K562 (cell line): ENCODE measurements around the gene TAS2R14. TPM values are rescaled to one million over a fixed set of nuclear protein-coding genes. Genes with fewer than 3 reads are reported as not detected.

Source experiments
- ATF7 ChIP-seq: fragments of 450-650 bp; IDR thresholded peaks from 2 replicates; pipeline ENCODE4 v1.7.1; 2014; ENCODE audit warnings: mild to moderate bottlenecking, moderate library complexity
- EWSR1 ChIP-seq: fragments of 450-650 bp; IDR thresholded peaks from 2 replicates; pipeline ENCODE4 v1.6.1; 2018; ENCODE audit warnings: borderline replicate concordance, mild to moderate bottlenecking, low read depth, moderate library complexity; ENCODE audit not compliant: partially characterized antibody
- GABPB2 ChIP-seq: fragments of 250-450 bp; sonication (Bioruptor Pico); conservative IDR thresholded peaks from 2 replicates; pipeline ENCODE4 v1.5.1; 2021; ENCODE audit warnings: mild to moderate bottlenecking
- NFIC ChIP-seq: fragments of 450-650 bp; IDR thresholded peaks from 2 replicates; pipeline ENCODE4 v1.6.1; 2017; ENCODE audit warnings: mild to moderate bottlenecking, inconsistent platforms
- POLR3G ChIP-seq: IDR thresholded peaks from 2 replicates; pipeline ENCODE4 v1.6.1; 2011; ENCODE audit not compliant: insufficient read length, insufficient replicate concordance; ENCODE audit errors: extremely low read depth
- SAFB2 ChIP-seq: fragments of 200-400 bp; formaldehyde crosslinking; IDR thresholded peaks from 2 replicates; pipeline ENCODE4 v1.6.1; 2018; ENCODE audit warnings: borderline replicate concordance, low read length, low read depth, moderate library complexity; ENCODE audit not compliant: severe bottlenecking
- SETDB1 ChIP-seq: IDR thresholded peaks from one replicate; pipeline ENCODE4 v1.6.1; 2012; ENCODE audit warnings: low read length, control low read depth, inconsistent platforms
- XRCC3 ChIP-seq: fragments of 450-650 bp; IDR thresholded peaks from 2 replicates; pipeline ENCODE4 v1.6.1; 2017; ENCODE audit warnings: mild to moderate bottlenecking, moderate library complexity
- ZNF239 ChIP-seq: fragments of 250-450 bp; sonication (Bioruptor Pico); IDR thresholded peaks from 2 replicates; pipeline ENCODE4 v1.4.0; 2020; ENCODE audit warnings: mild to moderate bottlenecking
- polyA plus RNA-seq, 8 experiments: library from polyadenylated mRNA; depleted of rRNA in 4 of 8; stranded (reverse) in 5 of 8; unstranded in 3 of 8; fragments of >200 nt; fragmentation: Nextera tagmentation in 2 of 8; fragmentation: Illumina TruSeq in 1 of 8; extraction: Ambion mirVana in 2 of 8; extraction: Trizol in 1 of 8; gene quantifications; 2 replicates each; pipeline versions ENCODE4 v1.2.1 to v1.2.3, GENCODE V29; 2011 to 2014; ENCODE audit warnings: inconsistent platforms in 1 of 8, missing spikeins in 1 of 8
- total RNA-seq, 7 experiments: library from RNA; depleted of rRNA in 6 of 7; stranded (reverse); fragments of >200 nt in 6 of 7; fragmentation: Illumina TruSeq in 2 of 7; extraction: Trizol in 2 of 7; gene quantifications; 2 replicates each; pipeline versions ENCODE4 v1.2.1 to v1.2.3, GENCODE V29; 2011 to 2021; ENCODE audit warnings: low replicate concordance in 1 of 7
- TF ChIP-seq, protein P1 (sequence below): fragments of 450-650 bp; formaldehyde crosslinking; IDR thresholded peaks from 2 replicates; pipeline ENCODE4 v1.4.0; 2020; ENCODE audit warnings: mild to moderate bottlenecking, mixed read lengths
- TF ChIP-seq, protein P2 (sequence below): fragments of 150-350 bp; IDR thresholded peaks from 2 replicates; pipeline ENCODE4 v1.6.1; 2014; ENCODE audit warnings: low read depth, mild to moderate bottlenecking, low read length, borderline replicate concordance
- TF ChIP-seq, protein P3 (sequence below), 2 experiments: fragments of 450-650 bp; IDR thresholded peaks; 2 replicates each; pipeline ENCODE4 v1.6.1; 2016
- TF ChIP-seq, protein P4 (sequence below): fragments of 250-450 bp; sonication (Bioruptor Pico); IDR thresholded peaks from 2 replicates; pipeline ENCODE4 v1.8.0; 2021; ENCODE audit warnings: borderline replicate concordance, mild to moderate bottlenecking, moderate library complexity; ENCODE audit not compliant: poor library complexity, severe bottlenecking

The TAS2R14 gene
- total and polyA plus RNA-seq, 9 of the 15 experiments (the other 6 are each of a cell fraction or from before 2014, with no cell fraction given): 1.2 to 4.2 (median 2.4) TPM

DNA sequence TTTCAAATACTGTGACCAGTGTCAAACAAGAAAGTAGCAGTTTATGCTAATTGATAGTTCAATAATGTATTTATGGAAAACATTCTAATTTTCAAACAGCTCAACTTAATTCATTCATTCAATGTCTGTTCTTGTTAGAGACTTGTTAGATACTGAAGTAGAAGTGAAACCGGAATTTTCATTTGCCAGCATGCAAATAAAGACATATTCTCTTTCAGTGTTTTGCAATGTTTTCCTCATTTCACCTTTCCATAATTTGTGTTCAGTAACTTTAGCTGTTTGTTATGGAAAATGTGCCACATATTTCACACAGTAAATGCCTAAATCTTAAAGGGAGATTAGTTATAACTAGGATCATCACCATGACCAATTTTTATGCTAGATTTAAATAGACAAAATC, 26.4 kb upstream of the TAS2R14 start (continued):
- TF ChIP-seq, protein P1, sequence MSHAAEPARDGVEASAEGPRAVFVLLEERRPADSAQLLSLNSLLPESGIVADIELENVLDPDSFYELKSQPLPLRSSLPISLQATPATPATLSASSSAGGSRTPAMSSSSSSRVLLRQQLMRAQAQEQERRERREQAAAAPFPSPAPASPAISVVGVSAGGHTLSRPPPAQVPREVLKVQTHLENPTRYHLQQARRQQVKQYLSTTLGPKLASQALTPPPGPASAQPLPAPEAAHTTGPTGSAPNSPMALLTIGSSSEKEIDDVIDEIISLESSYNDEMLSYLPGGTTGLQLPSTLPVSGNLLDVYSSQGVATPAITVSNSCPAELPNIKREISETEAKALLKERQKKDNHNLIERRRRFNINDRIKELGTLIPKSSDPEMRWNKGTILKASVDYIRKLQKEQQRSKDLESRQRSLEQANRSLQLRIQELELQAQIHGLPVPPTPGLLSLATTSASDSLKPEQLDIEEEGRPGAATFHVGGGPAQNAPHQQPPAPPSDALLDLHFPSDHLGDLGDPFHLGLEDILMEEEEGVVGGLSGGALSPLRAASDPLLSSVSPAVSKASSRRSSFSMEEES (CRISPR knock-in tag): no peak
- TF ChIP-seq POLR3G (no peak), ATF7 (no peak), SETDB1 (no peak), XRCC3 (no peak), ZNF239 (CRISPR knock-in tag) (no peak), SAFB2 (no peak), GABPB2 (no peak), EWSR1 (no peak), NFIC (no peak)
- TF ChIP-seq, protein P2, sequence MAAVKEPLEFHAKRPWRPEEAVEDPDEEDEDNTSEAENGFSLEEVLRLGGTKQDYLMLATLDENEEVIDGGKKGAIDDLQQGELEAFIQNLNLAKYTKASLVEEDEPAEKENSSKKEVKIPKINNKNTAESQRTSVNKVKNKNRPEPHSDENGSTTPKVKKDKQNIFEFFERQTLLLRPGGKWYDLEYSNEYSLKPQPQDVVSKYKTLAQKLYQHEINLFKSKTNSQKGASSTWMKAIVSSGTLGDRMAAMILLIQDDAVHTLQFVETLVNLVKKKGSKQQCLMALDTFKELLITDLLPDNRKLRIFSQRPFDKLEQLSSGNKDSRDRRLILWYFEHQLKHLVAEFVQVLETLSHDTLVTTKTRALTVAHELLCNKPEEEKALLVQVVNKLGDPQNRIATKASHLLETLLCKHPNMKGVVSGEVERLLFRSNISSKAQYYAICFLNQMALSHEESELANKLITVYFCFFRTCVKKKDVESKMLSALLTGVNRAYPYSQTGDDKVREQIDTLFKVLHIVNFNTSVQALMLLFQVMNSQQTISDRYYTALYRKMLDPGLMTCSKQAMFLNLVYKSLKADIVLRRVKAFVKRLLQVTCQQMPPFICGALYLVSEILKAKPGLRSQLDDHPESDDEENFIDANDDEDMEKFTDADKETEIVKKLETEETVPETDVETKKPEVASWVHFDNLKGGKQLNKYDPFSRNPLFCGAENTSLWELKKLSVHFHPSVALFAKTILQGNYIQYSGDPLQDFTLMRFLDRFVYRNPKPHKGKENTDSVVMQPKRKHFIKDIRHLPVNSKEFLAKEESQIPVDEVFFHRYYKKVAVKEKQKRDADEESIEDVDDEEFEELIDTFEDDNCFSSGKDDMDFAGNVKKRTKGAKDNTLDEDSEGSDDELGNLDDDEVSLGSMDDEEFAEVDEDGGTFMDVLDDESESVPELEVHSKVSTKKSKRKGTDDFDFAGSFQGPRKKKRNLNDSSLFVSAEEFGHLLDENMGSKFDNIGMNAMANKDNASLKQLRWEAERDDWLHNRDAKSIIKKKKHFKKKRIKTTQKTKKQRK: no peak
- TF ChIP-seq, protein P3, sequence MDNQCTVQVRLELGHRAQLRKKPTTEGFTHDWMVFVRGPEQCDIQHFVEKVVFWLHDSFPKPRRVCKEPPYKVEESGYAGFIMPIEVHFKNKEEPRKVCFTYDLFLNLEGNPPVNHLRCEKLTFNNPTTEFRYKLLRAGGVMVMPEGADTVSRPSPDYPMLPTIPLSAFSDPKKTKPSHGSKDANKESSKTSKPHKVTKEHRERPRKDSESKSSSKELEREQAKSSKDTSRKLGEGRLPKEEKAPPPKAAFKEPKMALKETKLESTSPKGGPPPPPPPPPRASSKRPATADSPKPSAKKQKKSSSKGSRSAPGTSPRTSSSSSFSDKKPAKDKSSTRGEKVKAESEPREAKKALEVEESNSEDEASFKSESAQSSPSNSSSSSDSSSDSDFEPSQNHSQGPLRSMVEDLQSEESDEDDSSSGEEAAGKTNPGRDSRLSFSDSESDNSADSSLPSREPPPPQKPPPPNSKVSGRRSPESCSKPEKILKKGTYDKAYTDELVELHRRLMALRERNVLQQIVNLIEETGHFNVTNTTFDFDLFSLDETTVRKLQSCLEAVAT (IDR thresholded peaks at IDR 0.05): no peak
- TF ChIP-seq, protein P4, sequence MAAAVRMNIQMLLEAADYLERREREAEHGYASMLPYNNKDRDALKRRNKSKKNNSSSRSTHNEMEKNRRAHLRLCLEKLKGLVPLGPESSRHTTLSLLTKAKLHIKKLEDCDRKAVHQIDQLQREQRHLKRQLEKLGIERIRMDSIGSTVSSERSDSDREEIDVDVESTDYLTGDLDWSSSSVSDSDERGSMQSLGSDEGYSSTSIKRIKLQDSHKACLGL: no peak
